CD4-positive, alpha-beta T cell (primary cell): ENCODE results near the gene CHIC2. TPM values are rescaled to one million over a fixed set of nuclear protein-coding genes. Genes with fewer than 3 reads are reported as not detected.

Experiments
- ATAC-seq: fragments of 200-7000 bp; cut with Tn5 transposase; one replicate; pipeline ENCODE4 v1.10.0; 2022; ENCODE audit warnings: mild to moderate bottlenecking; ENCODE audit not compliant: poor library complexity
- CTCF ChIA-PET: fragments of 350-600 bp; sonication (Branson Sonifier 250); formaldehyde crosslinking; loops from one replicate; lab custom pipeline; 2021; ENCODE audit warnings: antibody characterized with exemption, inconsistent platforms; lab: Charles Lee
- POLR2A ChIA-PET: fragments of 350-600 bp; sonication (Branson Sonifier 250); formaldehyde crosslinking; loops from one replicate; lab custom pipeline; 2021; ENCODE audit warnings: antibody characterized with exemption, inconsistent platforms; lab: Charles Lee
- DNase-seq, 14 experiments: peaks; one replicate each; pipeline ENCODE4 v3.0.0-alpha.2; 2013 to 2020; ENCODE audit warnings: mixed read lengths in 2 of 14
- H3K27ac ChIP-seq, 2 donors: one replicate each; pipeline versions ENCODE4 v1.5.1 to v1.7.0; 2013; ENCODE audit warnings: low read length in 2 of 2, low read depth in 1 of 2, mild to moderate bottlenecking in 1 of 2
- H3K27me3 ChIP-seq, 2 experiments: 1 replicate in 1 of 2; 2 replicates in 1 of 2; pipeline versions ENCODE4 v1.6.1 to v1.7.0; 2013; ENCODE audit warnings: low read length in 2 of 2, control low read depth in 1 of 2, mild to moderate bottlenecking in 1 of 2, moderate library complexity in 1 of 2; ENCODE audit not compliant: insufficient read depth in 2 of 2, control insufficient read depth in 1 of 2
- H3K36me3 ChIP-seq: one replicate; pipeline ENCODE4 v1.6.1; 2013; ENCODE audit warnings: low read length, control low read depth; ENCODE audit not compliant: insufficient read depth
- H3K4me1 ChIP-seq: one replicate; pipeline ENCODE4 v1.6.1; 2013; ENCODE audit warnings: low read length, control low read depth; ENCODE audit not compliant: insufficient read depth
- H3K4me3 ChIP-seq: one replicate; pipeline ENCODE4 v1.5.1; 2013; ENCODE audit warnings: mild to moderate bottlenecking, low read length, moderate library complexity
- H3K9me3 ChIP-seq, 2 experiments: 1 replicate in 1 of 2; 2 replicates in 1 of 2; pipeline versions ENCODE4 v1.6.1 to v1.7.0; 2013; ENCODE audit warnings: low read length in 2 of 2, mild to moderate bottlenecking in 2 of 2, control low read depth in 1 of 2, moderate library complexity in 1 of 2; ENCODE audit not compliant: control insufficient read depth in 1 of 2, insufficient read depth in 1 of 2
- H3K27ac Mint-ChIP-seq: one replicate; pipeline ENCODE4 v1.8.0; 2020; ENCODE audit warnings: mixed read lengths
- H3K27me3 Mint-ChIP-seq: one replicate; pipeline ENCODE4 v1.8.0; 2021; ENCODE audit warnings: mixed read lengths
- H3K36me3 Mint-ChIP-seq: one replicate; pipeline ENCODE4 v1.8.0; 2021; ENCODE audit warnings: low read depth, mixed read lengths
- H3K4me1 Mint-ChIP-seq: one replicate; pipeline ENCODE4 v1.8.0; 2021; ENCODE audit warnings: low read depth, mixed read lengths
- H3K4me3 Mint-ChIP-seq: one replicate; pipeline ENCODE4 v1.8.0; 2020; ENCODE audit warnings: mild to moderate bottlenecking, mixed read lengths
- H3K9me3 Mint-ChIP-seq: one replicate; pipeline ENCODE4 v1.8.0; 2020; ENCODE audit warnings: mixed read lengths
- intact Hi-C, 2 experiments: fragments of 100-400 bp; cut with DNase I in 1 of 2; cut with micrococcal nuclease in 1 of 2; formaldehyde crosslinking; loops; one replicate each; pipeline versions ENCODE4 v1.15.1 to v1.9.0; 2023 to 2025; cut with DNase I, micrococcal nuclease
- total RNA-seq, 174 experiments: library from RNA in 2 of 174; stranded (reverse) in 2 of 174; gene quantifications; one replicate each; pipeline ENCODE4 v1.2.3 and lab custom pipeline; 2021 to 2026
- TF ChIP-seq, protein P1 (sequence below): fragments of 200-600 bp; IDR thresholded peaks from one replicate; pipeline ENCODE4 v1.8.0; 2022; ENCODE audit warnings: antibody characterized with exemption, mild to moderate bottlenecking

The CHIC2 gene
- total RNA-seq, 2 experiments from 2014 or later, result 53.8 to 59.2 TPM

DNA sequence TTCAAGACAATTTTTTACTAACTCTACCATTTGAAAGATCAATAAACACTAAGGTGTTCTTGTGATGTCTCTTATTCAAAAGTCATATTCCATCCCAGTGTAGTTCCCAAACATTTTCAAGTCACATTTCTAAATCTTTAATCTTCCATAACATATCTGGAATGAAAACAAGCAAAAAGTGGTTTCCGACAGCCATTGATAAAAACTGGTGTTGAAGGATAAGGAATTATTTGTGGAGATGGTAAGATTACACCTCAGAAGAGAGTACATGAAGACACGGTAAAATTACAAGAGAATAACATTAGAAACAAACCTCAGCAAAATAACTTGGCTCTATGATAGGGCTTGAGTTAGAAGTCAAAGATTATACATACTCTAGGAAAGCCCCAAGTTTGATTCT lies 4.3 kb downstream of the CHIC2 start:
- H3K27me3 Mint-ChIP-seq, result no peaks in the 10 kb centered on the region
- POLR2A ChIA-PET, result interaction anchor here (0.7 to 0.9 kb wide), 2 partner anchors 8 to 25 kb away, joined by 3 to 4 read pairs; no protein-coding TSS in a partner anchor
- no peaks in the 10 kb centered on the region for H3K27me3 ChIP-seq
- peaks cover 75% of the 10 kb centered on the region for H3K4me1 Mint-ChIP-seq
- TF ChIP-seq, protein P1, sequence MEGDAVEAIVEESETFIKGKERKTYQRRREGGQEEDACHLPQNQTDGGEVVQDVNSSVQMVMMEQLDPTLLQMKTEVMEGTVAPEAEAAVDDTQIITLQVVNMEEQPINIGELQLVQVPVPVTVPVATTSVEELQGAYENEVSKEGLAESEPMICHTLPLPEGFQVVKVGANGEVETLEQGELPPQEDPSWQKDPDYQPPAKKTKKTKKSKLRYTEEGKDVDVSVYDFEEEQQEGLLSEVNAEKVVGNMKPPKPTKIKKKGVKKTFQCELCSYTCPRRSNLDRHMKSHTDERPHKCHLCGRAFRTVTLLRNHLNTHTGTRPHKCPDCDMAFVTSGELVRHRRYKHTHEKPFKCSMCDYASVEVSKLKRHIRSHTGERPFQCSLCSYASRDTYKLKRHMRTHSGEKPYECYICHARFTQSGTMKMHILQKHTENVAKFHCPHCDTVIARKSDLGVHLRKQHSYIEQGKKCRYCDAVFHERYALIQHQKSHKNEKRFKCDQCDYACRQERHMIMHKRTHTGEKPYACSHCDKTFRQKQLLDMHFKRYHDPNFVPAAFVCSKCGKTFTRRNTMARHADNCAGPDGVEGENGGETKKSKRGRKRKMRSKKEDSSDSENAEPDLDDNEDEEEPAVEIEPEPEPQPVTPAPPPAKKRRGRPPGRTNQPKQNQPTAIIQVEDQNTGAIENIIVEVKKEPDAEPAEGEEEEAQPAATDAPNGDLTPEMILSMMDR, result no peak
- H3K9me3 ChIP-seq, result no peaks in the 10 kb centered on the region
- CTCF ChIA-PET, result no interaction called here
- H3K27ac Mint-ChIP-seq, result peak overlapping the region; percentile 19
- peaks cover 43% of the 10 kb centered on the region for H3K36me3 Mint-ChIP-seq
- peak overlapping the region; percentile 60 for H3K4me3 Mint-ChIP-seq
- intact Hi-C loops, result loop anchor here in 1 of 2 experiments (5.0 to 10.0 kb wide), 2 partner anchors 33 to 1895 kb away; no protein-coding TSS in a partner anchor
- H3K27ac ChIP-seq, result no peak overlapping the region
- no peak overlapping the region for H3K4me3 ChIP-seq
- H3K4me1 ChIP-seq, result peaks cover 19% of the 10 kb centered on the region
- H3K36me3 ChIP-seq, result no peaks in the 10 kb centered on the region
- DNase-seq, result no peak
- H3K9me3 Mint-ChIP-seq, result no peaks in the 10 kb centered on the region
- no peak for ATAC-seq

DNA sequence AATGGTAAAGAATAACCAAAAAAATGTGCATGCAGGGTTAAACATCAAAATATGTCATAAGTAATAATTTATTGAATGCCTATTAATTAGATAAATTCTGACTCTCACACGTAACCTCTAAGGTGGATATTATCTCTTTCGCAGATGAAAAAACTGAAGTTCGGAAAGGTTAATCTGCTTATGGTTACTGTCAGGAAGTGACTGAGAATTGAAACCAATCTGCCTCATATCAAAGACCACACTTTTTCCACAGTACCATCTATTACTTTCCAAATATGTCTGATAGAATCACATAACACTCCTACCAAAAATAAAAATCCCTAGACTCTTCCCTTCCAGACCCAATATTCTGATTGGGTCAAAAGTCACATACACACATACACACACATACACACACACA lies 6.2 kb downstream of the CHIC2 start:
- Mint-ChIP-seq H3K36me3 (peaks cover 32% of the 10 kb centered on the region), H3K9me3 (no peaks in the 10 kb centered on the region), H3K27me3 (no peaks in the 10 kb centered on the region), H3K4me1 (peaks cover 82% of the 10 kb centered on the region), H3K4me3 (peak overlapping the region; percentile 79), H3K27ac (peak overlapping the region; percentile 72)
- Histone ChIP-seq H3K9me3 (no peaks in the 10 kb centered on the region), H3K4me3 (no peak overlapping the region), H3K4me1 (peaks cover 17% of the 10 kb centered on the region), H3K27ac (no peak overlapping the region), H3K27me3 (no peaks in the 10 kb centered on the region), H3K36me3 (no peaks in the 10 kb centered on the region)
- TF ChIP-seq, protein P1, result no peak
- peak; percentile 41 for ATAC-seq
- peak in 3 of 14 experiments; percentile 24 to 40 (median 24) for DNase-seq
- POLR2A ChIA-PET, result interaction anchor here (1.0 to 1.3 kb wide), 2 partner anchors 18 to 33 kb away, joined by 3 read pairs; no protein-coding TSS in a partner anchor
- CTCF ChIA-PET, result no interaction called here
- intact Hi-C loops, result no loop called here

DNA sequence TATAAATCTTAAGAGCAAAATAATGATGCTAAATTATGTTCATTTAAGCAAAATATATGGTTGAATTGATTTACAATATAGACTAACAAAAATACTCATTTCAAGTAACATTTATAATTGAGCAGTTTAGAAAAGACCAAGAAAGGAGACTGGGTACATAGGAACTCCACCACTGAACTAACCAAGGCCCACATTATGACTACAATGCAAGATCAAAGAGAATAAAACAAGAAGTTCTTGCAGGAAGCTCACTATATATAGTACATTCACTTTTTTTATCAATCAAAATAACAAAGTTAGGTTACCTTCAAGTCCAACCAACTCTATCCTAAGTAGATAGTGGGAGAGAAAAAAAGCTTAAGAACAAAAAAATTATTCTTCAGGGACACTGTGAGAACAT lies 8.0 kb downstream of the CHIC2 start:
- ChIA-PET CTCF (no interaction called here), POLR2A (interaction anchor here (1.2 kb wide), 1 partner anchor 36 kb away, joined by 4 read pairs; no protein-coding TSS in a partner anchor)
- H3K4me3 Mint-ChIP-seq, result peak overlapping the region; percentile 75
- H3K4me1 Mint-ChIP-seq, result peaks cover 71% of the 10 kb centered on the region
- H3K4me1 ChIP-seq, result peaks cover 17% of the 10 kb centered on the region
- H3K36me3 ChIP-seq, result no peaks in the 10 kb centered on the region
- DNase-seq (peak in 3 of 14 experiments; percentile 16 to 31 (median 17)), ATAC-seq (peak; percentile 77)
- no peaks in the 10 kb centered on the region for H3K9me3 ChIP-seq
- H3K9me3 Mint-ChIP-seq, result no peaks in the 10 kb centered on the region
- H3K27me3 Mint-ChIP-seq, result no peaks in the 10 kb centered on the region
- H3K27ac Mint-ChIP-seq, result peak overlapping the region; percentile 8
- intact Hi-C loops, result no loop called here
- H3K36me3 Mint-ChIP-seq, result peaks cover 28% of the 10 kb centered on the region
- H3K27ac ChIP-seq, result no peak overlapping the region
- no peak overlapping the region for H3K4me3 ChIP-seq
- TF ChIP-seq, protein P1, result no peak
- H3K27me3 ChIP-seq, result no peaks in the 10 kb centered on the region
